NCI-H524 treated with DMSO at 0.1 percent for 48 hours (cell line): ENCODE data around the gene GATA2.

ENCODE experiments used
- DNase-seq: peaks from one replicate; lab custom pipeline; 2025; lab: John Stamatoyannopoulos, UW

GATA2 gene

DNA sequence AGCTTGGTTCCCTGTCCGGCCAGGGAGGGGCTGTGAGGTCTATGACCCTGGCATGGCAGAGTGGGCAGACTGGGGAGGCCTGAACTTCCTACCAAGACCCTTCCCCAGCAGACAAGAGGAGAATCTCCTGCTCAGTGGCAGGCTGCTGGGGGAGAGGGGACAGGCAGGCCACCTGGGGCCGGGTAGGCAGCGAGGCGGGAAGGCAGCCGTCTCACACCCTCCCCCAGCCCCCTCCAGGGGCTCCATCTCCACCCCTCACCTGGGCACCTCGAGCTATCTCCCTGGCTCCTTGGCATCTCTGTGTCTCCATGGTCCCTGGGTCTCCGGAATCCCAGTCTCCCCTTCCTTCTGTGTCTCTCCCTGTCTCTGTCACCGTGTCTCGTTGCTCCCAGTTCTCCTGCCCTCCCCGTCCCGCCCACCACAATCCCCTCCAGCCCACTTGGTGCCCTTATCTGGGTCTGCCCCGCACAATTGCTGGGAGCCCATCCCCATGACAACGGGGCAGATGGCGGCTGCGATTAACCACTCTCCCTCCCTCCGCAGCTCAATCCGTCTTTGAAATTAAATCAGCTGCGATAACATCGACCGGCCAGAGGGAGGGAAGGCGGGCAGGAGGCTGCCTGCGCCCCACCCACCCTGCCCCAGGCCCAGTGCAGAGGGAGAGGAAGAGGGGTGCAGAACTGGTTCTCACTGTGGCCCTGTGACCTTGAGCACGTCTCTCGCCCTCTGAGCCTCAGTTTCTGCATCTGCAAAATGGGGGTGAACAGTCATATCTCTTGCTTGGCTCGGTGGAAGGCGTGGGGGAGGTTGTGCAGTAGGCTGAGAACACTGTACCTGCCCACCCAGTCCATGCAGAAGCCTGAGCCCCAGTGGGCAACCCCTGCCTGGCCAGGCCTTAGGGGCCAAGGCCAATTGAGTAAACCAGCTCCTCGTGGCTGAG is 36.0 kb downstream of the GATA2 start:
- DNase-seq = peak; percentile 82

DNA sequence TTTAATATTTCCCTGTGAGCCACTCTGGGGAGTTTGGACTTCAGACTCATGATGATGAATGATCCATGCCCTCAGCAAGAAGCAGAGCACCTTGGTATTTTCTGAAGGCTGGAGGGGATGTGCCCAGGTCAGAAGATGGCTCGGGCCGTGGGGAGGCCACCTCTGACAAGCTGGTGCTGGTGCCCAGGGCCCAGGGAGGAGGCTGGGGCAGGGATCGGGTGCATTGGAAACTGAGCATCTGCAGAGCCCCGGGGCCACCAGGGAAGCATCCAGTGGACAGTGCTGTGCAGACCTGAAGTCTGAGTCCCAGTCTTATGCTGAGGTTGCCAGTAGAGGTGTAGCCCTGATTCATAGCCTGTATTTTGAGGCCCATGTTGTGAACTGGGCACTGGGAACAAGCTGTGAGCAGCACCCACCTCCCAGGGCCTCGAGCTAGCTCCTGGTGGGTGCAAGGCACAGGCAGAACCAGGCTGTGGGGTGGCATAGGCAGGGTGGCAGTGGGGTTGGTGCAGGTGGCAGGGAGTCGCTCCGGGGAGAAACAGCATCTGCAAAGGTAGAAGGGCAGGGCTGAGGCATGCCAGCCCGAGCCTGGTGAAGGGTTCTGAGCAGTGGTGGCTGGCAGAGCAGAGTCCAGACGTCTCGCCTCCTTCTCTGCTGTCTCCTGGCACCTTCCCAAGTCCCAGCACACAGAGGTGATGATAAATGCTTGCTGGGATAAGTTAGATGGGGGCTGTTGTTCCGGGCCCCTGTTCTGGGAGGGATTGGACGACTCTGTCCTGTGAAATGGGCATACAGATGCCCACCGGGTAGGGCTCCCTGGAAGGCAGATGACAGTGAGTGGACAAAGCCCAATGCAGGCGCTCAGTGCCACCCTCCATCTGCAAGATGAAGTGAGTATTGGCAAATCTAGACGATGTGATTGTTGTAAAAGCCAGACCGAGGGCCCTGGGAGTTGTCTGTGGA is 36.9 kb downstream of the GATA2 start:
- DNase-seq = no peak

DNA sequence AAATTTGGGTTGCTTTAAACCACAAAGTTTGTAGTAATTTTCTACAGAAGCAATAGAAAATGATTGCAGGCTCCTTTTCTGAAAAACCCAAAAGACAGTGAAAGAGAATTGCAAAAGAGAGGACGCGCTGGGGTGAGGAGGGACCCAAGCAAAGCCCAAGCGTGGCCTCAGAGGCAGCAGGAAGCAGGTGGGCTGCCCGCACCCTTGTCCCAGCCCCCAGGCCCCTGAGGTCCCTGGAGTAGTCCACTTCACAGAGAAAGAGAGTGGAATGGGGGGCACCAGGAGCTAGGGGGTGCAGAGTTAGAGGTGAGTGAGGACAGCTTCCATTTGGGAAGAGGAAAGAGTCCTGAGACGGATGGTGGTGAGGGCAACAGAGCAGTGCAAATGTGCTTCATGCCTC is 37.9 kb downstream of the GATA2 start:
- no peak for DNase-seq

DNA sequence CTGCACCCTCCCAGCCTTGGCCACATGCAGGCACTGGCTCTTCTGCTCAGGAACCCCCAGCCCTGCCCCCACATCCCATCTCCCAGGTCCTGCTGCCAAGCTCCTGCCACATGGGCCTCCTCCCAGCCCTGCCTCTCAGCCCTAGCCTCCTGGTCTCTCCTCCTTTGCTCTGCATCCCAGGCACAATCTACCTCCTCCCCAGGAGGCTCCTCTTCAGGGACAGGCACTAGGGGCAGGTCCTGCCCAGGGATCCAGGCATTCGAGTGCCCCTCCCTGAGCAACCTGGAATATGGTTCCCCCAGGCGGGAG is 38.7 kb downstream of the GATA2 start:
- no peak for DNase-seq

DNA sequence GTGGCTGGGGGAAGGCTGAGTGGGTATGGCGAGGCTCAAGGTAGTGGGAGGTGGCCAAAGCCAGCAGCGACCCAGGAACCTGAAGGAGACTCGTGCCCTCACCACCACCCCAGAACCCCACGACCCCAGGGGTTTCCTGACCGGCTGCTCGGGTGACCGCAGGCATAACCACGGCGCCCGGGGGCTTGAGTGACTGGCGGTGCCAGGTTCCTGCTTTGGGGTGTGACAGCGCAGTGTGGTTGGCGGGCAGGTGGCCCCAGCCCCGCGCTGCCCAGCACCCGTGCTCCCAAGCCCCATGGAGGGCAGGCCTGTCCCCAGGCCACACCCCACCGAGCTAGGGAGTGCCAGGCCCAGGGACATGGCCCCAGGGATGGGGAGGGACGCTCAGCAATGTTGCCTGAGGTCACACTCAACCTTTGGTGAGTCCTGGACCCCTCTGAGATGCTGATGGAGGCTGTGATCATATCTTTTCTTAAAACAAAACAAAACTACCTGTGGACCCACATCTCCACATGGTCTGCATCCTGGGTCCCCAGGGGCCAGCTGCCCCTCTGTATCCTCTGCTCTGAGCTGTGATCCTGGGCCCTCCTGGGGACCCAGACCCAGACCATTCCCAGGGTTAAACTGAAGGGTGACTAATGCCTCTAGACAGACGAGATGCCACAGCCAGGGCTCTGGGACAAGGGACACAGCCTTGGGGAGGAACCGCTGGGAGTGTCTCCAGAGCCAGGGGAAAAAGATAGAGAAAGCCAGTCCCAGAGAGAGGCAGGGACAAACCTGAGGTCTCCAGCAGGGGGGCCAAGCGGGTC is 39.3 kb downstream of the GATA2 start:
- no peak for DNase-seq

DNA sequence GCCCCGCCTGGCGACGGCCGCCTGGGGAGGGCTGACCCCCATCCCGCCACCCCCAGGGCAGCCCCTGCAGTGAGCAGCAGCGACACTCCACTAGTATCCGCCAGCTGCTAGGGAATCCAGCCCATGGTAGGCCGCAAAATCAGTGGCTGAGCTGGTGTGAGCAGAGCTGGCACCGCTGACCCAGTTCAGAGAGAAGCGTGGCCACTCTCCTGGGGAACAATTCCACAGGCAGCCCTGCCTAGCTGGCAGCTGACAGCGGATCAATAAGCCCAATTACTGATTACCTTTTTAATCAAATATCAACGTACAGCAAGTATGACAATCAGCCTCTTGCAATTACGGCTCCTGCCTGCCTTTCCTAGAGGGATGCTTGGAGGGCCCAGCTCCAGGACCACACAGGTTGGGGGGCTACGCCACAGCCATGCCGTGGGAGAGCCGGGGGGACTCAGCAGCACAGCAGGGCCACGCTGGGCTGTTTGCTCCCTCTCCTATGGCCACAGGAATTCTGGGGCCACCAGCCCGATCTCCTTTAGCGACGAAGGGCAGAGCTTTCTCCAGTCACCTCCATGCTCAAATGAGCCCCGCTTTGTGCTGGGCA is 40.2 kb downstream of the GATA2 start:
- no peak for DNase-seq

DNA sequence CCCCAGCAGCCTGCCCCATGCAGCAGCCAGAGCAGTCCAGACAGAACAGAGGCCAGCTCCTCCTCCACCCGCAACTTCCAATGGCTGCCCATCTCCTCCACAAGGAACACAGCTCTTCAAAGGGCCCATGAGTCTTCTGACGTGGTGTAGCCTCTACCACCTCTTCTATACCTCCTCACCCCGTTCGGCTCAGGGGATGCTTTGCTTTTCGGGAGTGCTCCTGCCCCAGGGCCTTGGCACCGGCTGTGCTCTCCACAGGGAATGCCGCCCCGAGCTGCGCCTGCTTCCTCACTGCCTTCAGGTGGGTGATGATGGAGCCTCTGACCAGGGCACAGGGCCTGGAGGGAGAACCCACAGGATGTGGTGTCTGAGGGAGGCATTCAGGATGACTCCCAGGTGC is 40.9 kb downstream of the GATA2 start:
- DNase-seq = no peak

DNA sequence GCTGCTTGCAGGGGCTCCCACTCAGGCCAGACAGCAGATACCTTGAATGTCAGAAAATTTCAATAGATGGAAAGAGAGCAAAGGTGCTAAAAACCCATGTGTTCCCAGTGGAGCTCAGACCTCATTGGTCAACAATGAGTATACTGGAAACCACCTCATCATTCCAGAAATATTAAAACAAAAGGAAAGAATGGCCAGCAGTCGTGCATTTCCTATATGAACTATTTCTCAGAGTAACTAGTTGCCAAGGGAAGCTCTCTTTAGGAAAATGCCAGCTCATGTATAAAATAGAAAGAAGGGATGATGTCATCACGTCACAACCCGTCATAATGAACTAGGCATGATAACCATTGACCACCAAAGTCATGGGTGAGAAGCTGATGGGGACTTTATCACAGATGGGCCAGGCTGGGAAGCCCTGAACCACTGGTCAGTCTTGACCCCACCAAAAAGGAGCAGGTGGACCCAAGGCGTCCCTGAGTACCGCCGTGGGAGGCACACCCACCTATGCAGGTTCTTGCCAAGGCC is 43.8 kb downstream of the GATA2 start:
- DNase-seq = no peak

DNA sequence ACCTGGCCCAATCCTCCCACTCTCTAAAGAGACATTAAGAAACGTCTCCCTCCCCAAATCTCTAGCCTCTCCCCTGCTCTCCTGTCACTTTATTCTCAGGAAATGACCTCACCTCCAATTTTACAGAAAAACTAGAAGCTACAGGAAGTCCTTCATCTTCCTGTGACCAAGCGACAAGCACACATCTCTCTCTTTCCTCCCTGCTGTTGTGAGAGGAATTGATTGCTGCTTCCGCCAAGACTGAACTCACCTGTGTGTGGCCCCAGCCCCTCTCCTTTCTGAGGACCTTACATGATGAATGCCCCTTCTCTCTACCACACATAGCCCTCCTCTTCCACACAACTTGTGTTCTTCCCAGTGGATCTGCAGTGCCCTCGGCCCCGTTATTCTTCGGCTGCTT is 44.5 kb downstream of the GATA2 start:
- no peak for DNase-seq

DNA sequence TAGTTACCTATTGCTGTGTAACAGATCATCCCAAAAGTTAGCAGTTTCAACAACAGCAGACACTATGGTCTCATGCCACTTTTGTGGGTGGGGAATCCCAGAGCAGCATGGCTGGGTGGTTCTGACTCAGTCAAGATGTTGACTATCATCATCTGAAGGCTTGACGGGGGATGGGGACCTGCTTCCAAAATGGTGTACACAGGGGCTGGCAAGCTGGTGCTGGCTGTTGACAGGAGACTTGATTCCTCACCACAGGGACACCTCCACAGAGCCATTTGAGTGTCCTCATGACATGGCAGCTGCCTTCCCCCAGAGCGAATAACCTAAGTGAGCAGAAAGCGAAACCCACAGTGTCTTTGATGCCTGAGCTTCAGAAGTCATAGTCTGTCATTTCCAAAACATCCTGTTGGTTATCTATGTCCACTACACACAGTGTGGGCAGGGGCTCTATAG is 45.4 kb downstream of the GATA2 start:
- no peak for DNase-seq

DNA sequence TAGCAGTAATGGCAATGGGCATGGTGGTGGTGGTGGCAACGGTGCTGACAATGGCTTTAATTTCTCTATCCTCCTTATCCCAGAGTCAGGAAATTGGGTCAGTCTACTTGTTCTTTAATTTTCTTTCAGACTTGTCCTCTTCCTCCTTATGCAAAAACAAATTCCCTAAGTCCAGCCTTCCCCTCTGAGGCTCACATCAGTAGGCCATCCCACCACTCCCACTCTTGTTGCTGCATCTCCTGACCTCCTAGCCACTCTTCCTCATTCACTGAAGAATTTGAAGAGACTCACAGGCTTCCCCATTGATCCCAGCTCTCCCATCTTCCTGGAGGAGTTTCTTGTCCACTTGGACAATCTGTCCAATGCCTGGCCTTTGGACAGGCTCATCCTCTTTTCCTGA is 46.2 kb downstream of the GATA2 start:
- DNase-seq = no peak

DNA sequence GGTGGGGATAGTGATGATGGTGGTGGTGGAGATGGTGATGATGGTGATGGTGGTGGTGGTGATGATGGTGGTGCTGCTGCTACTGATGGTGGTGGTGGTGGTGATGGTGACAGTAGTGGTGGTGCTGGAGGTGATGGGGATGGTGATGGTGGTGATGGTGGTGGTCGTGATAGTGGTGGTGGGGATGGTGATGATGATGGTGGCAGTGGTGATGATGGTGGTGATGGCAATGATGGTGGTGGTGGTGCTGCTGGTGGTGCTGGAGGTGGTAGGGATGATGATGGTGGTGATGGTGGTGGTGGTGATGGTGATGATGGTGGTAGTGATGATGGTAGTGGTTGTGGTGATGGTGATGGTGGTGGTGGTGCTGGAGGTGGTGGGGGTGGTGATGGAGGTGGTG is 47.6 kb downstream of the GATA2 start:
- DNase-seq = no peak

DNA sequence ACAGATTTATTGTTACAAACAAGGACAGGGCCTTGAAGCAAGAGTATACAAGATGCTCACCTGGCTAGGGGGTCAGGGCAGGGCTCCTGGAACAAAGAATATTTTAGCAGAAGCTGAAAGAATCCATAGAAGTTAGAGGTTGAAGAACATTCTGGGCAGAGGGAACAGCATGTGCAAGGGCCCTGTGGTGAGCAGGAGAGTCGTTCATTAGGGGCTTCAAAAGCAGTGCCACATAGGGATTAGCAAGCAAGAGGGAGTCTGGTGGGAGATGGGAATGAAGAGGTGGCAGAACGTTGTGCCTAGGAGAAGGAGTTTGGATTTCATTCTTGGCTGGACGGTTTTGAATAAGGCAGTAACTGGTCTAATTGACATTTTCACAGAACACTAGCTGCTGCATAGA is 49.2 kb downstream of the GATA2 start:
- DNase-seq = no peak

DNA sequence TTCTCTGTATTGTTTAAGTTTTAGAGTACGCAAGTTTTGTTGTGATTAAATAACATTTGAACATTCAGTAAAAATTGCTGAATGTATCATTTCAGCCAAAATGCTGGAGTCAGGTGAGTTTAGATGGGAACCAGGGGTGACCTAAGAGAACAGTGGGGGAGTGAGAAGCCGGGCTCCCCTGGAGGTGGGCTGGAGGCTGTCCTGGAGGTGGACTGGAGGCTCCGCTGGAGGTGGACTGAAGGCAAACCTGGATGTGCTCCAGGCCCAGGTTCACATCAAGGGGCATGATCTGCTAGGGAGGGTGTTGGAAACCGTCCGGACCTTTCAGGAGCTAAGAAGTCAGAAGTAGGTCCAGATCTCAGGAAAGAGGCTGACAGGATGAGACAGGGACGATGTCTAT is 50.1 kb downstream of the GATA2 start:
- no peak for DNase-seq

DNA sequence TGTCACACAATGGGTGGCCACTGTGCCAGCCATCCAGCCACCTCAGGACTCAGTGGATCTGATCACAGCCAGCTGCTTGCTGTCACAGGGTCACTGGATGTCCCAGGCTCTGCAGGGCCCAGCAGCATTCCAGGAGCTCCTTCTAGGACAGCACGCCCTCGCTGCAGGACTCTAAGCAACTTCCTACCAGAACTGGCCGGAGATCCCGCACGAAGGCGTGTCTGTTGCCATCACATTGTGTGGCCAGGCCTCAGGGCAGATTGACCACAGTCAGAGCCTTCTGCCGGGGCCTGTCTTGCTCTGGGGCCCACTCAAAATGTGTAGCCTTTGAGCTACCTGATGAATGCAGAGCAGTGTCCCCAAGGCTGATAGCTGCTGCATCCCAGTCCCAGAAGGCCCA is 50.9 kb downstream of the GATA2 start:
- no peak for DNase-seq

DNA sequence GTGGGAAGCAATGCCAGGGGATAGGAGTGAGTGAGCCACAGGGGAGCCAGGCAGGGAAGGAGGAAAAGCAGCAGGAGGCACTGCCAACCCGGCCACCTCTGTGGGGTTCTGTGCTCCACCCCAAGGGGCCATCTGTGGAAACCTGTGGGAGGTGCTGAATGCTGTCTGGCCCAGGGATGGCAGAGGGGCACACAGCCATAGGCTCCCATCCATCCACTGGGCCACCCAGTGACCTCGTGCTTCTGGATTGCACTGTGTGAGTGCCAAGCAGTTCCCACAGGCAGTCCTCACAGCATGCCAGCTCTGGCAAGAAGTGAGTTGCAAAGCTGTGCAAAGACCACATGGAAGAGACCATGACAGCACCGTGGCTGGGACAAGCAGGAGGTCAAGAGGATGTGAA is 53.8 kb downstream of the GATA2 start:
- no peak for DNase-seq

DNA sequence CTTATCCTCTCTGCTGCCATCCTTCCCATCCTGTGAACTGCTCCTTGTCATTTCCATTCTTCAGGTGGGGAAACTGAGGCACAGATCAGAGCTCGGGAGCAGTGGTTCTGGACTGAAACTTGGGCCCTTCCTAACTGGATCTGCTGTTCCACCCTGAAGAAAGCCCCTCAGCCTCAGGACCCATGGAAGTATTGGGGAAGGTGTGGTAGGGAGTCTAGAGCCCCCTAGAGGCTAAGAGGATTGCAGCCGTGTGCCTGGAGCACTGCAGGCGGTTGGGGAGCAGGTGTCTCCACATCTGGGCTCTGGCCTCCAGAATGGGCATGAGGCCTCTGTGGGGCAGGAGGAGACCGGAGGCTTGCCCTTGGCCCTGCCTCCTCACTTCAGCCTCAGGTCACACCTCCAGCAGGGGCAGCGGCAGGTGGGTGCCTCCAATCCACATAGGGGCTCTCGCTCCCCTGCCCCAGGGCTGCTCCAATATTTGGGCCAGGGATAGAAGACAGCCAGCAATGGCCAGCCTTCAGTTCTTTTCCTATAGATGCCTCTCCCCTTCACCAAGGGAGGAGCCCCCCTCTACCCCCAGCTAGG is 54.4 kb downstream of the GATA2 start:
- no peak for DNase-seq

DNA sequence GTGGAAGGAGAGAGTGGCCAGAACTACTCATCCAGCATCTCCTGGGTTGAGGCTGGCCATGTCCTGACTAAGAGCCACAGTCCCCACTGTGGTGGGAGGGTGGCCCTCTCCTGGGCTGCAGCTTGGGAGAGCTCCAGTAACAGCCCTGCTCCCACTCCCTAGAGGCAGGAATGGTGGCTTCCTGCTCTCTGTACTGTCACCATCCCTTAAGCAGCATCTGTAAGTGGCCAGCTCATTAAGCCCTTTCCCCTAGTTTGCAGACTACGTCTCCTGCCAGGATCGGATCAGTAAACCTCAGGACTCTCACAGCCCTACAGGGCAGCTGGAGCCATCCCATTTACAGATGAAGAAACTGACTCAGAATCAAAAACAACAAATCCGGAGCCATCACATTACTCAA is 56.8 kb downstream of the GATA2 start:
- no peak for DNase-seq

DNA sequence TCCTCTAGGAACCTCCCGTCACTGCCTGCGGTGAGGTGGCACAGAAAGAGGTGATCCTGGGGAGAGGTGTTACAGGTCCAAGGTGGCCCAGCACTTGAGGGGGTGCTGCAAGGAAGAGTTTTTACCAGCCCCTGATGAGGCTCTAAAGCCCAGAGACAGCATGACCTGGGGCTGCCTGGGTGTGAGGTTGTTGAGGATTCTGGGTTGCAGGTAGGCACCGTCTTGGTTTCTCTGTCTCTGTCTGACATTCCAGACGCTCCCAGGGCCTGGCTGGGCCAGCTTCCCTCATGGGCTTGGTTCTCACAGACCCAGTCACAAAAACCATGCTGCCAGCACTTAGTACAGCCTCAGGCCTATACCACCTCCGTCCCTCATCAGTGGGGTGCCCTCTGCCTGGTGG is 57.4 kb downstream of the GATA2 start:
- no peak for DNase-seq

DNA sequence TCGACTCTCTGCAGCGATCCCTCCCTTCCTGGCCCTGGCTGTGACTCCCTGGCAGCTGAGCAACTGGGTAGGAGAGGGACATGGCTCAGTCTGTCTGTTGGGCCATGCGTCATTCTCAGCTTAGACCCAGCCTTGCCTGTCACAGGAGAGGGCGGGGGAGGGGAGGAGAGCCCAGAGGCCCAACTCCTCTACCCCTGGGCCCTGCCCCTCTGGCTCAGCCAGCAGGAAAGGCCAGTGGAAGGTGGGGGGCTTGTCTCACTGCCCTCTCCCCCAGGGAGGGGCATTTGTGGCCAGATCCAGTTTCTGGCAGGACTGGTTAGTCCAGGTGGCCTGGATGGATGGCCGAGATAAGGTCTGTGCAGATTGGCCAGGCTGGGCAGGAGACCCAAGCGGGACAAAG is 57.9 kb downstream of the GATA2 start:
- no peak for DNase-seq

DNA sequence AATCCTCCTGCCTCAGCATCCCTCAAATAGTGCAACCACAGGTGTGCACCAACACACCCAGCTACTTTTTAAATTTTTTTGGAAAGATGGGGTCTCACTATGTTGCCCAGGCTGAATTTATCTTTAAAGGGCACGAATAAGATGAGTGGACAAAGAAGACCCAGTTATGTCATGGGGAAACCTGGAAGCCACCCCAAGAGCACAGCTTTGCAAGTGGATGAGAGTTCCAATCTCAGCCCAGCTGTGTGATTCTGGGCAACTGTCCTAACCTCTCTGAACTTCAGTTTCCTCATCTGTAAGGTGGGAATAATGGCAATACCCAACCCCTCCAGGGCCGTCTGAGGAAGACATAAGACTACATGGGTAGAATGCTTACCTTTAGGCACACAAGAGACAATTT is 58.5 kb downstream of the GATA2 start:
- DNase-seq = no peak
